ENCODE data around the gene MYL10. TPM values are rescaled to one million over a fixed set of nuclear protein-coding genes. Genes with fewer than 3 reads are reported as not detected.

MYL10 gene
- total RNA-seq, 1 donor from 2014 or later = not detected

GRCh38 chr7:101595766-101596537, 33.1 kb downstream of the MYL10 start:
- Mint-ChIP-seq H3K4me1 (ENCODE audit: unreplicated experiment) (no peaks in the 10 kb centered on the region), H3K4me3 (no peak overlapping the region), H3K27me3 (peaks cover 19% of the 10 kb centered on the region), H3K36me3 (peaks cover 4% of the 10 kb centered on the region), H3K27ac (no peak overlapping the region), H3K9me3 (no peaks in the 10 kb centered on the region)
- TF ChIP-seq CTCF (conservative IDR thresholded peaks at IDR 0.05) = no peak
- no peak for DNase-seq (ENCODE audit: extremely low spot score, unreplicated experiment)

GRCh38 chr7:101595246-101595645, 33.9 kb downstream of the MYL10 start:
- no peak for TF ChIP-seq CTCF (conservative IDR thresholded peaks at IDR 0.05)
- H3K9me3 Mint-ChIP-seq = no peaks in the 10 kb centered on the region
- no peak overlapping the region for H3K4me3 Mint-ChIP-seq
- no peaks in the 10 kb centered on the region for H3K4me1 Mint-ChIP-seq (ENCODE audit: unreplicated experiment)
- H3K27me3 Mint-ChIP-seq = peaks cover 19% of the 10 kb centered on the region
- DNase-seq (ENCODE audit: extremely low spot score, unreplicated experiment) = no peak
- H3K36me3 Mint-ChIP-seq = peaks cover 4% of the 10 kb centered on the region
- no peak overlapping the region for H3K27ac Mint-ChIP-seq

- H3K36me3 Mint-ChIP-seq = peaks cover 4% of the 10 kb centered on the region
- H3K9me3 Mint-ChIP-seq = no peaks in the 10 kb centered on the region
- DNase-seq (ENCODE audit: extremely low spot score, unreplicated experiment) = no peak
- H3K27me3 Mint-ChIP-seq = peaks cover 19% of the 10 kb centered on the region
- H3K4me3 Mint-ChIP-seq = no peak overlapping the region
- no peaks in the 10 kb centered on the region for H3K4me1 Mint-ChIP-seq (ENCODE audit: unreplicated experiment)
- H3K27ac Mint-ChIP-seq = no peak overlapping the region
- no peak for TF ChIP-seq CTCF (conservative IDR thresholded peaks at IDR 0.05)
Observed at GRCh38 chr7:101594790-101595189, 34.3 kb downstream of the MYL10 start.

GRCh38 chr7:101593556-101593955, 35.5 kb downstream of the MYL10 start:
- Mint-ChIP-seq H3K4me3 (no peak overlapping the region), H3K27me3 (peaks cover 19% of the 10 kb centered on the region), H3K4me1 (ENCODE audit: unreplicated experiment) (peaks cover under 1% of the 10 kb centered on the region), H3K36me3 (peaks cover 4% of the 10 kb centered on the region), H3K9me3 (no peaks in the 10 kb centered on the region), H3K27ac (no peak overlapping the region)
- peak; percentile 43 for DNase-seq (ENCODE audit: extremely low spot score, unreplicated experiment)
- TF ChIP-seq CTCF (conservative IDR thresholded peaks at IDR 0.05) = no peak

- Mint-ChIP-seq H3K27ac (no peak overlapping the region), H3K4me1 (ENCODE audit: unreplicated experiment) (peaks cover 18% of the 10 kb centered on the region), H3K36me3 (peaks cover 4% of the 10 kb centered on the region), H3K9me3 (no peaks in the 10 kb centered on the region), H3K4me3 (no peak overlapping the region), H3K27me3 (peaks cover 19% of the 10 kb centered on the region)
- TF ChIP-seq CTCF (conservative IDR thresholded peaks at IDR 0.05) = no peak
- peak; percentile 1 for DNase-seq (ENCODE audit: extremely low spot score, unreplicated experiment)
Observed at GRCh38 chr7:101591504-101591903, 37.6 kb downstream of the MYL10 start.
